OCI-LY1 (cell line): ENCODE data around the gene HPCAL1.

ENCODE experiments used
- H2AFZ ChIP-seq: fragments of 200-600 bp; sonication (generic), shearing (Covaris generic); 2 replicates; pipeline ENCODE4 v1.6.0; 2014; ENCODE audit warnings: antibody characterized with exemption, mild to moderate bottlenecking, low read length
- H3F3A ChIP-seq: fragments of 200-600 bp; sonication (generic), shearing (Covaris generic); 2 replicates; pipeline ENCODE4 v1.6.0; 2014; ENCODE audit warnings: mild to moderate bottlenecking, antibody characterized with exemption, low read length, moderate library complexity; ENCODE audit not compliant: insufficient read depth
- H3K27ac ChIP-seq: fragments of 200-600 bp; sonication (generic); 2 replicates; pipeline ENCODE4 v1.5.1; 2014; ENCODE audit warnings: low read length, mixed run types, mild to moderate bottlenecking, low read depth; ENCODE audit not compliant: poor library complexity, severe bottlenecking
- H3K27me3 ChIP-seq: fragments of 200-600 bp; sonication (generic); 2 replicates; pipeline ENCODE4 v1.6.0; 2014; ENCODE audit warnings: antibody characterized with exemption, mild to moderate bottlenecking, low read length, moderate library complexity; ENCODE audit not compliant: insufficient read depth
- H3K36me3 ChIP-seq: fragments of 200-600 bp; sonication (generic); 2 replicates; pipeline ENCODE4 v1.6.1; 2014; ENCODE audit warnings: mild to moderate bottlenecking, antibody characterized with exemption, low read length, moderate library complexity, mixed read lengths; ENCODE audit not compliant: insufficient read depth
- H3K4me1 ChIP-seq: fragments of 200-600 bp; sonication (generic); 2 replicates; pipeline ENCODE4 v1.5.1; 2014; ENCODE audit warnings: mild to moderate bottlenecking, low read length, moderate library complexity; ENCODE audit not compliant: insufficient read depth, severe bottlenecking
- H3K4me2 ChIP-seq: fragments of 200-600 bp; sonication (generic), shearing (Covaris generic); 2 replicates; pipeline ENCODE4 v1.6.1; 2014; ENCODE audit warnings: low read length
- H3K4me3 ChIP-seq: fragments of 200-600 bp; sonication (generic); 2 replicates; pipeline ENCODE4 v1.5.1; 2014; ENCODE audit warnings: low read length, low read depth, mild to moderate bottlenecking, mixed read lengths; ENCODE audit not compliant: poor library complexity, severe bottlenecking
- H3K79me2 ChIP-seq: fragments of 200-600 bp; shearing (Covaris generic); 2 replicates; pipeline ENCODE4 v1.6.1; 2016; ENCODE audit warnings: mixed run types, low read length, mixed read lengths; ENCODE audit not compliant: insufficient read depth
- H3K9ac ChIP-seq: fragments of 200-600 bp; sonication (generic), shearing (Covaris generic); 2 replicates; pipeline ENCODE4 v1.6.1; 2014; ENCODE audit warnings: mild to moderate bottlenecking, low read length, mixed read lengths
- H3K9me2 ChIP-seq: fragments of 200-600 bp; sonication (generic), shearing (Covaris generic); 2 replicates; pipeline ENCODE4 v1.6.1; 2014; ENCODE audit warnings: low read depth, mild to moderate bottlenecking, low read length, mixed read lengths
- H3K9me3 ChIP-seq: fragments of 200-600 bp; shearing (Covaris generic); 2 replicates; pipeline ENCODE4 v1.6.1; 2014; ENCODE audit warnings: low read length, mixed read lengths
- H4K20me1 ChIP-seq: fragments of 200-600 bp; sonication (generic), shearing (Covaris generic); 2 replicates; pipeline ENCODE4 v1.6.0; 2016; ENCODE audit warnings: mild to moderate bottlenecking, low read length; ENCODE audit not compliant: insufficient read depth
- CTCF ChIP-seq: fragments of 200-600 bp; sonication (generic), shearing (Covaris generic); IDR thresholded peaks from 2 replicates; pipeline ENCODE4 v1.5.1; 2017; ENCODE audit warnings: mild to moderate bottlenecking, antibody characterized with exemption, low read length, moderate library complexity, mixed read lengths
- EZH2 ChIP-seq: fragments of 200-600 bp; sonication (generic), shearing (Covaris generic); IDR thresholded peaks from 2 replicates; pipeline ENCODE4 v1.8.0; 2017; ENCODE audit warnings: borderline replicate concordance, mixed run types, mild to moderate bottlenecking, antibody characterized with exemption, low read length, moderate library complexity, mixed read lengths

Gene HPCAL1

GRCh38 chr2:10432311-10433181 lies 129.8 kb downstream of the HPCAL1 start:
- Histone ChIP-seq H3K9me2 (no peaks in the 10 kb centered on the region), H3K4me3 (peak overlapping the region; percentile 57), H2AFZ (no peak overlapping the region), H3K4me2 (peak overlapping the region; percentile 62), H3F3A (no peaks in the 10 kb centered on the region), H3K9ac (peak overlapping the region; percentile 18; the same call in 1 of the 2 replicates), H3K4me1 (peaks cover 13% of the 10 kb centered on the region), H3K9me3 (no peaks in the 10 kb centered on the region), H3K36me3 (no peaks in the 10 kb centered on the region), H4K20me1 (no peaks in the 10 kb centered on the region), H3K79me2 (no peaks in the 10 kb centered on the region), H3K27ac (no peak overlapping the region), H3K27me3 (no peaks in the 10 kb centered on the region)
- TF ChIP-seq CTCF (no peak), EZH2 (no peak)

GRCh38 chr2:10433264-10433946 lies 130.7 kb downstream of the HPCAL1 start:
- TF ChIP-seq EZH2: no peak
- TF ChIP-seq CTCF: no peak
- Histone ChIP-seq H3K9ac (no peak overlapping the region), H2AFZ (no peak overlapping the region), H3K4me3 (no peak overlapping the region), H3K36me3 (peaks cover 4% of the 10 kb centered on the region), H3K4me1 (peaks cover 13% of the 10 kb centered on the region), H3K27ac (no peak overlapping the region), H3K79me2 (no peaks in the 10 kb centered on the region), H4K20me1 (no peaks in the 10 kb centered on the region), H3K9me2 (no peaks in the 10 kb centered on the region), H3K27me3 (no peaks in the 10 kb centered on the region), H3K4me2 (no peak overlapping the region), H3K9me3 (no peaks in the 10 kb centered on the region), H3F3A (peaks cover 4% of the 10 kb centered on the region; the same call in 1 of the 2 replicates)

GRCh38 chr2:10433947-10434885 lies 131.5 kb downstream of the HPCAL1 start:
- H2AFZ ChIP-seq: no peak overlapping the region
- H3F3A ChIP-seq: peaks cover 10% of the 10 kb centered on the region; the same call in 1 of the 2 replicates
- peaks cover 13% of the 10 kb centered on the region for H3K4me1 ChIP-seq
- no peaks in the 10 kb centered on the region for H3K79me2 ChIP-seq
- no peaks in the 10 kb centered on the region for H3K27me3 ChIP-seq
- H3K9me2 ChIP-seq: no peaks in the 10 kb centered on the region
- TF ChIP-seq CTCF (no peak), EZH2 (no peak)
- H3K27ac ChIP-seq: no peak overlapping the region
- no peaks in the 10 kb centered on the region for H4K20me1 ChIP-seq
- no peak overlapping the region for H3K4me2 ChIP-seq
- no peak overlapping the region for H3K4me3 ChIP-seq
- peaks cover 12% of the 10 kb centered on the region for H3K36me3 ChIP-seq
- no peaks in the 10 kb centered on the region for H3K9me3 ChIP-seq
- H3K9ac ChIP-seq: no peak overlapping the region
